Right lobe of liver (tissue), 6 donors: ENCODE measurements around the gene KMT5C. TPM values are rescaled to one million over a fixed set of nuclear protein-coding genes. Genes with fewer than 3 reads are reported as not detected.
A peak's percentile ranks its signal among the peaks of the same experiment; 100 is the strongest.

Source experiments
- ATAC-seq, 4 donors: fragments of 200-7000 bp; cut with Tn5 transposase; one replicate each; pipeline ENCODE4 v1.9.1; 2020; ENCODE audit warnings: mild to moderate bottlenecking in 4 of 4, moderate library complexity in 4 of 4
- DNase-seq, 3 donors: peaks; one replicate each; pipeline ENCODE4 v3.0.0-alpha.2; 2020
- H3K27ac ChIP-seq, 3 donors: fragments of 200-600 bp; one replicate each; pipeline ENCODE4 v1.8.0; 2022
- H3K27me3 ChIP-seq, 2 donors: fragments of 200-600 bp; one replicate each; pipeline ENCODE4 v1.8.0; 2022
- H3K36me3 ChIP-seq, 4 donors: fragments of 200-600 bp; sonication (generic) in 1 of 4; one replicate each; pipeline versions ENCODE4 v1.5.1 to v1.8.0; 2017 to 2022; ENCODE audit warnings: control low read depth in 1 of 4
- H3K4me1 ChIP-seq, 4 donors: fragments of 200-600 bp; sonication (generic) in 1 of 4; one replicate each; pipeline versions ENCODE4 v1.5.1 to v1.8.0; 2017 to 2022; ENCODE audit warnings: control low read depth in 1 of 4
- H3K4me3 ChIP-seq, 3 donors: fragments of 200-600 bp; one replicate each; pipeline ENCODE4 v1.8.0; 2022
- H3K9me3 ChIP-seq, 4 donors: fragments of 200-600 bp; sonication (generic) in 1 of 4; one replicate each; pipeline versions ENCODE4 v1.5.1 to v1.8.0; 2017 to 2022; ENCODE audit warnings: control low read depth in 1 of 4
- POLR2A ChIP-seq: fragments of 450-650 bp; IDR thresholded peaks from one replicate; pipeline ENCODE4 v1.6.1; 2017; ENCODE audit warnings: antibody characterized with exemption, mild to moderate bottlenecking
- WGBS: methylation state at CpG from one replicate; pipeline ENCODE4 v1.1.6; 2018; ENCODE audit warnings: low coverage, low lambda C conversion rate; ENCODE audit not compliant: insufficient coverage; ENCODE audit errors: missing lambda C conversion rate; 5-methylcytosine and 5-hydroxymethylcytosine counted together
- intact Hi-C, 2 donors: fragments of 100-400 bp; cut with DNase I; formaldehyde crosslinking; loops; one replicate each; pipeline versions ENCODE4 v1.11.2 to v1.14.1; 2022
- total RNA-seq, 6 experiments: library from RNA; depleted of rRNA in 2 of 6; stranded (reverse); fragments of >200 nt in 2 of 6; fragmentation: NEBNext Ultra II Directional in 3 of 6; extraction: Animal tissue kit (Norgen Biotek cat#: 25700) in 3 of 6; gene quantifications; one replicate each; pipeline versions ENCODE4 v1.1.0 to v1.2.4, GENCODE V29; 2016 to 2023
- TF ChIP-seq, protein P1 (sequence below), 4 donors: fragments of 200-600 bp in 3 of 4; fragments of 450-650 bp in 1 of 4; IDR thresholded peaks; one replicate each; pipeline versions ENCODE4 v1.5.1 to v1.8.0; 2016 to 2022; ENCODE audit warnings: antibody characterized with exemption in 4 of 4, mild to moderate bottlenecking in 2 of 4
- donor health status: DM: no; HTN: yes; CAD: no.
- donor health status: DM: no; HTN: no; CAD: no.
- donor health status: DM: no; HTN: no; CAD: no.
- donor health status: DM: no; HTN: yes; CAD: no.
- donor health status: DM: no; HTN: yes; CAD: no.

KMT5C gene
- total RNA-seq, 6 experiments from 2014 or later, result 2.3 to 5.3 (median 3.7) TPM

DNA sequence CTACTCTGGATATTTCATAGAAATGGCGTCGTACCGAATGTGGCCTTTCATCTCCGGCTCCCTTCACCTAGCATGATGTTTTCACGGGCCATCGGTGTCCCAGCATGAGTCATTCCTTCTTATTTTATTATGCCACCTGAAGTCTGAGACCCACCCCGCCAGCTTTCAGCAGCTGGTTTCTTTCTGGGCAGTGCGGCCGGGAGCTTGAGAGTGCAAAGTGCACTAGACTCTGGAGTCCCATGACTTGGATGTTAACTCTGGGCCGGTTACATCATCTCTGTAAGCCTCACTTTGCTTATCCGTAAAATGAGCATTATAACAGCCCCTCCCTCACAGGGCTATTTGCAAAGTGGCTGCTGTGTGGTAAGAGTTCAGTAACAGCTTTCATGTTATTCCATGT is 5.8 kb upstream of the KMT5C start:
- H3K27me3 ChIP-seq, result no peaks in the 10 kb centered on the region
- TF ChIP-seq, protein P1, sequence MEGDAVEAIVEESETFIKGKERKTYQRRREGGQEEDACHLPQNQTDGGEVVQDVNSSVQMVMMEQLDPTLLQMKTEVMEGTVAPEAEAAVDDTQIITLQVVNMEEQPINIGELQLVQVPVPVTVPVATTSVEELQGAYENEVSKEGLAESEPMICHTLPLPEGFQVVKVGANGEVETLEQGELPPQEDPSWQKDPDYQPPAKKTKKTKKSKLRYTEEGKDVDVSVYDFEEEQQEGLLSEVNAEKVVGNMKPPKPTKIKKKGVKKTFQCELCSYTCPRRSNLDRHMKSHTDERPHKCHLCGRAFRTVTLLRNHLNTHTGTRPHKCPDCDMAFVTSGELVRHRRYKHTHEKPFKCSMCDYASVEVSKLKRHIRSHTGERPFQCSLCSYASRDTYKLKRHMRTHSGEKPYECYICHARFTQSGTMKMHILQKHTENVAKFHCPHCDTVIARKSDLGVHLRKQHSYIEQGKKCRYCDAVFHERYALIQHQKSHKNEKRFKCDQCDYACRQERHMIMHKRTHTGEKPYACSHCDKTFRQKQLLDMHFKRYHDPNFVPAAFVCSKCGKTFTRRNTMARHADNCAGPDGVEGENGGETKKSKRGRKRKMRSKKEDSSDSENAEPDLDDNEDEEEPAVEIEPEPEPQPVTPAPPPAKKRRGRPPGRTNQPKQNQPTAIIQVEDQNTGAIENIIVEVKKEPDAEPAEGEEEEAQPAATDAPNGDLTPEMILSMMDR (IDR thresholded peaks at IDR 0.05), result no peak
- TF ChIP-seq POLR2A, result no peak
- WGBS, result 56% methylated on average over 11 of the region's 11 CpGs
- H3K36me3 ChIP-seq, result no peaks in the 10 kb centered on the region
- DNase-seq (no peak), ATAC-seq (peak in 3 of 4 donors; percentile 34 to 80 (median 49))
- H3K27ac ChIP-seq, result no peak overlapping the region
- H3K4me3 ChIP-seq, result no peak overlapping the region
- H3K4me1 ChIP-seq, result peaks cover 0 to 4% (median 0%) of the 10 kb centered on the region in 4 donors
- H3K9me3 ChIP-seq, result no peaks in the 10 kb centered on the region
- intact Hi-C loops, result no loop called here

DNA sequence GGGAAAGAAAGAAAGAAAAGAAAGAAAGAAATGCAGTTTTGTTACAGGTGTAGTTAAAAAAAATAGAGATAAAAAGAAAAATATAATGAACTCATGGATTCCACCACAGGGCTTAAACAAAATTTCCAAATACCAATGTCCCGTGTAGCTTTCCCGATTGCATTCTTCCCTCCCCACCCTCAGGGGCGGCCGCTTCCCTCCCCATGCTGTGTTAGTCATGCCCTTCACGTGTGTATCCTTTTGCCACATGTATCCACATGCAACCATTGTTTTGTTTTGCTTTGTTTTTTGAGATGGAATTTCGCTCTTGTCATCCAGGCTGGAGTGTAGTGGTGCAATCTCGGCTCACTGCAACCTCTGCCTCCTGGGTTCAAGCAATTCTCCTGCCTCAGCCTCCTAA is 3.6 kb upstream of the KMT5C start:
- DNase-seq, result no peak
- 67% methylated on average over 4 of the region's 7 CpGs for WGBS
- ATAC-seq, result no peak
- no peaks in the 10 kb centered on the region for H3K36me3 ChIP-seq
- peaks cover 0 to 12% (median under 1%) of the 10 kb centered on the region in 4 donors for H3K4me1 ChIP-seq
- H3K27me3 ChIP-seq, result no peaks in the 10 kb centered on the region
- no peaks in the 10 kb centered on the region for H3K9me3 ChIP-seq
- TF ChIP-seq, protein P1 (IDR thresholded peaks at IDR 0.05), result no peak
- no peak for TF ChIP-seq POLR2A
- no peak overlapping the region for H3K27ac ChIP-seq
- no peak overlapping the region for H3K4me3 ChIP-seq
- intact Hi-C loops, result no loop called here

DNA sequence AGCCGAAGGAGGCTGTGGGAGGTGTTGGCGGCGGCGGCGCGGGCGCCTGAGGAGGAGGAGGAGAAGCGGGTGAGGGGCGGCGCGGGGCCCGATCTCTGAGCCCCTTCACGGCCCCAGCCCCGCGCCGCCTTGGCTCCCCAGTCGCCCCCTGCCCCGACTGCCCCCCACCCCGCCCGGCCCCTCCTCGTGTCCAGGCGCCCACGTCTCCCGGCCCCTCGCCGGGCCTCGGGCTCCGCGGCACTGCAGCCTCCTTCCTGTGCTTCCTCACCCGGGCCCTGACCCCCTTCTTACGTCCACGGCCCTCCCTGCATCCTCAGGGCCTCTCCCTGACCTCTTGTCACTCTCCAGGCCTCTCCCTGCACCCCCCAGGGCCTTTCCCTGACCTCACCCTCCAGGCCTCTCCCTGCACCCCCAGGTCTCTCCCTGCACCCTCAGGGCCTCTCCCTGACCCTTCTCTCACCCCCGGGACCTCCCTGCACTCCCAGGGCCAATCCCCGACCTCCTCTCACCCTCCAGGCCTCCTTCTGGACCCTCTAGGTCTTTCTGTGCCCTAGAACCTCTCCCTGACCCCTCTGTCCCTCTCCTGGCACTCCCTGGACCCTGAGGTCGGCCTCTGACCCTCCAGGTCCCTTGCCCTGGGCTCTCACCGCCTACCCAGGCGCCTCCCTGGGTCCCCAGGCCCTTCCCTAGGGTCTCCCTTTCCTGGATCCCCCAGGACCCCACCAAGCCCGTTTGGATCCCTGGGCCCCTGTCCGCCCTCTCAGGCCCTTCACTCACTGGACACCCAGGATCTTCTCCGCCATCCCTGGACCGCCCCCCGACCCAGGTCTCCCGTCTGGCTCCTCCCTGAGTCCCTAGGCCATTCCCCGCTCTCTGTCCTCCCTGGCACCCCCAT is 460 bp downstream of the KMT5C start:
- Histone ChIP-seq H3K4me3 (peak overlapping the region; percentile 54 to 66 (median 64)), H3K27me3 (no peaks in the 10 kb centered on the region), H3K27ac (peak overlapping the region; percentile 67 to 75 (median 74)), H3K9me3 (no peaks in the 10 kb centered on the region), H3K4me1 (peaks cover 0 to 12% (median under 1%) of the 10 kb centered on the region in 4 donors), H3K36me3 (no peaks in the 10 kb centered on the region)
- 10% methylated on average over 19 of the region's 44 CpGs for WGBS
- intact Hi-C loops, result no loop called here
- TF ChIP-seq, protein P1 (IDR thresholded peaks at IDR 0.05), result no peak
- TF ChIP-seq POLR2A, result peak; percentile 88
- DNase-seq, result peak in 2 of 3 donors; percentile 38 to 55
- no peak for ATAC-seq

DNA sequence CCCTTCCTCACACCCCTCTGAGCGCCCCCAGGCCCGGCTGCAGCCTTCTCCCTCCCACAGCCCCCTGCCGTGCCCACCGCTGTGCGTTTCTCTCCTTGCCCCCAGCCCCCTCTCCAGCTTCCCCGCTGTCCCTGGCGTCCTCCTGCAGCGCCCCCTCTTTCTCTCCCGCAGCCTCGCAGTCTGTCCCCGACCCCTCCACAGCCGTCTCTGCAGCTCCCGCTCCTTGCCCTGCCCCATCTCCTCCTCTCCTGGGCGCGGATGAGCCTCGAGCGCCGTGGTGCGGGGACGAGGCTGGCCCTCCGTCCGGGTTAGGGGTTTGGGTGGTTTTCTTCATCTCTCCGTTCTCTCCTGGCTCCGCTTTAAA is 1.1 kb downstream of the KMT5C start:
- intact Hi-C loops, result no loop called here
- DNase-seq, result no peak
- no peak overlapping the region for H3K27ac ChIP-seq
- H3K4me3 ChIP-seq, result peak overlapping the region in 2 of 3 donors; percentile 64 to 66
- H3K27me3 ChIP-seq, result no peaks in the 10 kb centered on the region
- no peak for ATAC-seq
- no peaks in the 10 kb centered on the region for H3K36me3 ChIP-seq
- H3K9me3 ChIP-seq, result no peaks in the 10 kb centered on the region
- WGBS, result 4% methylated on average over 23 of the region's 24 CpGs
- TF ChIP-seq POLR2A, result no peak
- TF ChIP-seq, protein P1 (IDR thresholded peaks at IDR 0.05), result no peak
- H3K4me1 ChIP-seq, result peaks cover 0 to 12% (median under 1%) of the 10 kb centered on the region in 4 donors
